Measurements from ENCODE around the gene RABGAP1. TPM values are rescaled to one million over a fixed set of nuclear protein-coding genes. Genes with fewer than 3 reads are reported as not detected.

The RABGAP1 gene
- total and polyA plus RNA-seq, 10 of the 15 experiments (the other 5 are each of a cell fraction or from before 2014, with no cell fraction given): 2.6 to 31.6 (median 12.5) TPM

GRCh38 chr9:123016631-123017030, 75.8 kb downstream of the RABGAP1 start (continued):
- TF ChIP-seq, protein P1, sequence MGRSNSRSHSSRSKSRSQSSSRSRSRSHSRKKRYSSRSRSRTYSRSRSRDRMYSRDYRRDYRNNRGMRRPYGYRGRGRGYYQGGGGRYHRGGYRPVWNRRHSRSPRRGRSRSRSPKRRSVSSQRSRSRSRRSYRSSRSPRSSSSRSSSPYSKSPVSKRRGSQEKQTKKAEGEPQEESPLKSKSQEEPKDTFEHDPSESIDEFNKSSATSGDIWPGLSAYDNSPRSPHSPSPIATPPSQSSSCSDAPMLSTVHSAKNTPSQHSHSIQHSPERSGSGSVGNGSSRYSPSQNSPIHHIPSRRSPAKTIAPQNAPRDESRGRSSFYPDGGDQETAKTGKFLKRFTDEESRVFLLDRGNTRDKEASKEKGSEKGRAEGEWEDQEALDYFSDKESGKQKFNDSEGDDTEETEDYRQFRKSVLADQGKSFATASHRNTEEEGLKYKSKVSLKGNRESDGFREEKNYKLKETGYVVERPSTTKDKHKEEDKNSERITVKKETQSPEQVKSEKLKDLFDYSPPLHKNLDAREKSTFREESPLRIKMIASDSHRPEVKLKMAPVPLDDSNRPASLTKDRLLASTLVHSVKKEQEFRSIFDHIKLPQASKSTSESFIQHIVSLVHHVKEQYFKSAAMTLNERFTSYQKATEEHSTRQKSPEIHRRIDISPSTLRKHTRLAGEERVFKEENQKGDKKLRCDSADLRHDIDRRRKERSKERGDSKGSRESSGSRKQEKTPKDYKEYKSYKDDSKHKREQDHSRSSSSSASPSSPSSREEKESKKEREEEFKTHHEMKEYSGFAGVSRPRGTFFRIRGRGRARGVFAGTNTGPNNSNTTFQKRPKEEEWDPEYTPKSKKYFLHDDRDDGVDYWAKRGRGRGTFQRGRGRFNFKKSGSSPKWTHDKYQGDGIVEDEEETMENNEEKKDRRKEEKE (IDR thresholded peaks at IDR 0.05): no peak
- no peak for TF ChIP-seq ZNF274 (IDR thresholded peaks at IDR 0.05; ENCODE audit: insufficient read depth, insufficient read length)
- TF ChIP-seq TCF7 (IDR thresholded peaks at IDR 0.05; ENCODE audit: borderline replicate concordance): no peak

DNA sequence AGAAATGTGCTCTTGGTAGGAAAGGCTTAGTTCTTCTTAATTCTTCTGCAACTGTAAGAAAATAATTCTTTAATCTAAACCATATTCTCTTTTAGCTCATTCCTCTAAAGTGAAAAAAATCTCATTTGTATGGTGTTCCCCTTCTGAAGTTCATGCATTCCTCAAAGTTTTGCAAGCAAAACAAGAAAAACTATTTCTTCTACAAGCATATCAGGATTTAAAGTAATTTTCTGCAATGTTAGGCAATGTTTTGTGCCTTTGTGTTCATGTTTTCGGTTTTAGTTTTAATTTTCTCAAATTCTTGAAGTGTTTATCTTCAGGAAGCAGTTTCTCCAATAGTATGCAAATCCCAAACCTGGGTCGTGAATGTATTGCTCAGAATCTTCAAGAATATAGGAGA, 80.0 kb downstream of the RABGAP1 start:
- ChIA-PET RAD21 (ENCODE audit: unreplicated experiment) (no interaction called here), POLR2A (interaction anchor here (0.6 to 1.2 kb wide), 2 partner anchors 9 to 888 kb away, joined by 3 to 5 read pairs; no protein-coding TSS in a partner anchor), CTCF (no interaction called here), SMC1A (ENCODE audit: uncharacterized antibody, unreplicated experiment) (interaction anchor here (0.7 to 1.5 kb wide), 4 partner anchors 13 to 102 kb away, joined by 3 to 4 read pairs (median 3); partner anchors contain the start of gene GPR21)
- no peak overlapping the region for H3K4me2 ChIP-seq (ENCODE audit: control insufficient read depth, insufficient read depth)
- ATAC-seq: no peak
- no peak overlapping the region for H3K9ac ChIP-seq (ENCODE audit: control insufficient read depth, insufficient read depth, low read length)
- no peaks in the 10 kb centered on the region for H3K4me1 ChIP-seq (ENCODE audit: control insufficient read depth, insufficient read depth, low read length)
- no peaks in the 10 kb centered on the region for H3K79me2 ChIP-seq (ENCODE audit: control insufficient read depth, insufficient read depth, low read length)
- H2AFZ ChIP-seq (ENCODE audit: control insufficient read depth, low read depth, low read length): no peak overlapping the region
- H3K36me3 ChIP-seq (ENCODE audit: control insufficient read depth in 2 of 2, insufficient read depth in 2 of 2, low read length in 1 of 2): peaks cover 0 to 8% of the 10 kb centered on the region in 2 experiments; a peak in 1 of 4 replicates
- intact Hi-C loops (cut with micrococcal nuclease; ENCODE audit: unreplicated experiment): no loop called here
- no TSS peak for BruUV-seq (replicated peaks)
- no peaks in the 10 kb centered on the region for H3K27me3 ChIP-seq (replicated peaks in 1 of 2; ENCODE audit: control insufficient read depth in 2 of 2, insufficient read depth in 2 of 2, low read length in 1 of 2)
- H3K4me3 ChIP-seq: no peak overlapping the region
- WGBS (ENCODE audit: insufficient coverage, insufficient replicate concordance, low lambda C conversion rate, missing lambda C conversion rate): 79% methylated on average over 2 of the region's 2 CpGs
- no peak for FAIRE-seq
- no peaks in the 10 kb centered on the region for H4K20me1 ChIP-seq (ENCODE audit: control insufficient read depth, insufficient read depth)
- no peak for DNase-seq (ENCODE audit: low read depth, low spot score)
- H3K27ac ChIP-seq (ENCODE audit: control insufficient read depth, insufficient read depth): no peak overlapping the region
- H3K9me3 ChIP-seq (replicated peaks; ENCODE audit: control insufficient read depth, insufficient read depth, low read length): no peaks in the 10 kb centered on the region
- in situ Hi-C loops (cut with MboI): no loop called here
- TF ChIP-seq, protein P2, sequence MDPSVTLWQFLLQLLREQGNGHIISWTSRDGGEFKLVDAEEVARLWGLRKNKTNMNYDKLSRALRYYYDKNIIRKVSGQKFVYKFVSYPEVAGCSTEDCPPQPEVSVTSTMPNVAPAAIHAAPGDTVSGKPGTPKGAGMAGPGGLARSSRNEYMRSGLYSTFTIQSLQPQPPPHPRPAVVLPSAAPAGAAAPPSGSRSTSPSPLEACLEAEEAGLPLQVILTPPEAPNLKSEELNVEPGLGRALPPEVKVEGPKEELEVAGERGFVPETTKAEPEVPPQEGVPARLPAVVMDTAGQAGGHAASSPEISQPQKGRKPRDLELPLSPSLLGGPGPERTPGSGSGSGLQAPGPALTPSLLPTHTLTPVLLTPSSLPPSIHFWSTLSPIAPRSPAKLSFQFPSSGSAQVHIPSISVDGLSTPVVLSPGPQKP (IDR thresholded peaks at IDR 0.05; ENCODE audit: low read depth, low read length): no peak
- TF ChIP-seq GATAD2B (conservative IDR thresholded peaks at IDR 0.05; ENCODE audit: low read depth): no peak
- TF ChIP-seq IKZF1 (conservative IDR thresholded peaks at IDR 0.05): no peak
- no peak for TF ChIP-seq MYC (IDR thresholded peaks at IDR 0.05; ENCODE audit: insufficient read depth, insufficient read length, insufficient replicate concordance, low read length, severe bottlenecking)
- TF ChIP-seq ZBED1 (IDR thresholded peaks at IDR 0.05; ENCODE audit: borderline replicate concordance): no peak
- TF ChIP-seq, protein P3, sequence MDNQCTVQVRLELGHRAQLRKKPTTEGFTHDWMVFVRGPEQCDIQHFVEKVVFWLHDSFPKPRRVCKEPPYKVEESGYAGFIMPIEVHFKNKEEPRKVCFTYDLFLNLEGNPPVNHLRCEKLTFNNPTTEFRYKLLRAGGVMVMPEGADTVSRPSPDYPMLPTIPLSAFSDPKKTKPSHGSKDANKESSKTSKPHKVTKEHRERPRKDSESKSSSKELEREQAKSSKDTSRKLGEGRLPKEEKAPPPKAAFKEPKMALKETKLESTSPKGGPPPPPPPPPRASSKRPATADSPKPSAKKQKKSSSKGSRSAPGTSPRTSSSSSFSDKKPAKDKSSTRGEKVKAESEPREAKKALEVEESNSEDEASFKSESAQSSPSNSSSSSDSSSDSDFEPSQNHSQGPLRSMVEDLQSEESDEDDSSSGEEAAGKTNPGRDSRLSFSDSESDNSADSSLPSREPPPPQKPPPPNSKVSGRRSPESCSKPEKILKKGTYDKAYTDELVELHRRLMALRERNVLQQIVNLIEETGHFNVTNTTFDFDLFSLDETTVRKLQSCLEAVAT (IDR thresholded peaks at IDR 0.05): no peak
- TF ChIP-seq E4F1 (IDR thresholded peaks at IDR 0.05; ENCODE audit: borderline replicate concordance, partially characterized antibody): no peak
- no peak for TF ChIP-seq CHD2 (IDR thresholded peaks at IDR 0.05; ENCODE audit: borderline replicate concordance, low read depth, low read length)
- TF ChIP-seq BHLHE40 (IDR thresholded peaks at IDR 0.05; ENCODE audit: borderline replicate concordance in 1 of 2, low read depth in 2 of 2, low read length in 1 of 2): no peak
- TF ChIP-seq SMARCA5 (IDR thresholded peaks at IDR 0.05): no peak
